K562 (cell line): ENCODE data around the gene PCCB. TPM values are rescaled to one million over a fixed set of nuclear protein-coding genes. Genes with fewer than 3 reads are reported as not detected.

Experiments
- ARID1B ChIP-seq: fragments of 450-650 bp; IDR thresholded peaks from 2 replicates; pipeline ENCODE4 v1.6.1; 2016; ENCODE audit warnings: antibody characterized with exemption, mild to moderate bottlenecking, inconsistent platforms
- ATF1 ChIP-seq, 2 experiments: fragments of 450-650 bp in 1 of 2; IDR thresholded peaks; 2 replicates each; pipeline ENCODE4 v1.6.1; 2016; ENCODE audit warnings: missing compliant biosample characterization in 1 of 2, missing genetic modification characterization in 1 of 2
- ATF7 ChIP-seq: fragments of 450-650 bp; IDR thresholded peaks from 2 replicates; pipeline ENCODE4 v1.7.1; 2014; ENCODE audit warnings: mild to moderate bottlenecking, moderate library complexity
- DPF2 ChIP-seq: fragments of 450-650 bp; IDR thresholded peaks from 2 replicates; pipeline ENCODE4 v1.6.1; 2016
- FOXA1 ChIP-seq: fragments of 450-650 bp; IDR thresholded peaks from 2 replicates; pipeline ENCODE4 v1.6.1; 2016; ENCODE audit warnings: mild to moderate bottlenecking, borderline replicate concordance
- HEY1 ChIP-seq: fragments of 250-450 bp; sonication (Bioruptor Pico); IDR thresholded peaks from 2 replicates; pipeline ENCODE4 v1.5.0; 2020; ENCODE audit warnings: mild to moderate bottlenecking, moderate library complexity, borderline replicate concordance
- HMGN3 ChIP-seq: IDR thresholded peaks from 2 replicates; pipeline ENCODE4 v1.6.1; 2011; ENCODE audit warnings: borderline replicate concordance, low read depth, mild to moderate bottlenecking, mixed read lengths, low read length; ENCODE audit not compliant: insufficient read length; ENCODE audit errors: extremely low read depth
- IRF2 ChIP-seq: sonication (generic); formaldehyde crosslinking; IDR thresholded peaks from 2 replicates; pipeline ENCODE4 v1.8.1; 2022; ENCODE audit warnings: mild to moderate bottlenecking, missing genetic modification reagents
- JUND ChIP-seq, 2 experiments: IDR thresholded peaks; 2 replicates in 1 of 2; 3 replicates in 1 of 2; pipeline ENCODE4 v1.6.1; 2011; ENCODE audit warnings: borderline replicate concordance in 2 of 2, low read depth in 2 of 2, low read length in 2 of 2, improper control_type of control experiment in 1 of 2, missing biosample characterization in 1 of 2, missing genetic modification characterization in 1 of 2, missing genetic modification reagents in 1 of 2
- KLF6 ChIP-seq: fragments of 250-450 bp; sonication (Bioruptor Pico); IDR thresholded peaks from 2 replicates; pipeline ENCODE4 v1.4.0; 2020; ENCODE audit warnings: mild to moderate bottlenecking, moderate library complexity, borderline replicate concordance
- MAFG ChIP-seq: fragments of 450-650 bp; conservative IDR thresholded peaks from 2 replicates; pipeline ENCODE4 v1.6.1; 2016; ENCODE audit warnings: missing genetic modification characterization, missing compliant biosample characterization
- NFIC ChIP-seq: fragments of 450-650 bp; IDR thresholded peaks from 2 replicates; pipeline ENCODE4 v1.6.1; 2017; ENCODE audit warnings: mild to moderate bottlenecking, inconsistent platforms
- POLR2H ChIP-seq: IDR thresholded peaks from 2 replicates; pipeline ENCODE4 v1.6.1; 2016; ENCODE audit warnings: missing genetic modification characterization, low read depth, mild to moderate bottlenecking, control low read depth, missing compliant biosample characterization, moderate library complexity
- PTTG1 ChIP-seq: fragments of 450-650 bp; IDR thresholded peaks from 2 replicates; pipeline ENCODE4 v1.6.1; 2016; ENCODE audit warnings: low read depth, mild to moderate bottlenecking, missing genetic modification characterization, missing compliant biosample characterization
- TARDBP ChIP-seq: fragments of 450-650 bp; IDR thresholded peaks from 2 replicates; pipeline ENCODE4 v1.6.1; 2016
- THRAP3 ChIP-seq: fragments of 450-650 bp; IDR thresholded peaks from 2 replicates; pipeline ENCODE4 v1.6.1; 2016; ENCODE audit warnings: mild to moderate bottlenecking, inconsistent platforms, borderline replicate concordance
- ZC3H8 ChIP-seq: fragments of 450-650 bp; IDR thresholded peaks from 2 replicates; pipeline ENCODE4 v1.6.1; 2017
- ZNF174 ChIP-seq: fragments of 250-450 bp; sonication (Bioruptor Pico); IDR thresholded peaks from 2 replicates; pipeline ENCODE4 v1.4.0; 2020; ENCODE audit warnings: mild to moderate bottlenecking
- ZNF583 ChIP-seq: fragments of 250-450 bp; sonication (Bioruptor Pico); IDR thresholded peaks from 2 replicates; pipeline ENCODE4 v1.4.0; 2020
- ZNF586 ChIP-seq: fragments of 450-650 bp; formaldehyde crosslinking; conservative IDR thresholded peaks from 2 replicates; pipeline ENCODE4 v1.4.0; 2020; ENCODE audit warnings: mild to moderate bottlenecking, moderate library complexity
- ZNF696 ChIP-seq: fragments of 250-450 bp; sonication (Bioruptor Pico); conservative IDR thresholded peaks from 2 replicates; pipeline ENCODE4 v1.4.0; 2020; ENCODE audit warnings: mild to moderate bottlenecking, moderate library complexity
- ZSCAN29 ChIP-seq: fragments of 450-650 bp; IDR thresholded peaks from 2 replicates; pipeline ENCODE4 v1.6.1; 2017
- polyA plus RNA-seq, 8 experiments: library from polyadenylated mRNA; depleted of rRNA in 4 of 8; stranded (reverse) in 5 of 8; unstranded in 3 of 8; fragments of >200 nt; fragmentation: Nextera tagmentation in 2 of 8; fragmentation: Illumina TruSeq in 1 of 8; extraction: Ambion mirVana in 2 of 8; extraction: Trizol in 1 of 8; gene quantifications; 2 replicates each; pipeline versions ENCODE4 v1.2.1 to v1.2.3, GENCODE V29; 2011 to 2014; ENCODE audit warnings: inconsistent platforms in 1 of 8, missing spikeins in 1 of 8
- total RNA-seq, 7 experiments: library from RNA; depleted of rRNA in 6 of 7; stranded (reverse); fragments of >200 nt in 6 of 7; fragmentation: Illumina TruSeq in 2 of 7; extraction: Trizol in 2 of 7; gene quantifications; 2 replicates each; pipeline versions ENCODE4 v1.2.1 to v1.2.3, GENCODE V29; 2011 to 2021; ENCODE audit warnings: low replicate concordance in 1 of 7
- TF ChIP-seq, protein P1 (sequence below): fragments of 250-450 bp; sonication (Bioruptor Pico); IDR thresholded peaks from 2 replicates; pipeline ENCODE4 v1.5.0; 2022; ENCODE audit warnings: mild to moderate bottlenecking
- TF ChIP-seq, protein P2 (sequence below), 2 experiments: fragments of 450-650 bp in 1 of 2; sonication (generic) in 1 of 2; formaldehyde crosslinking in 1 of 2; IDR thresholded peaks in 1 of 2; conservative IDR thresholded peaks in 1 of 2; 2 replicates each; pipeline versions ENCODE4 v1.6.1 to v1.8.1; 2016 to 2023; ENCODE audit warnings: mild to moderate bottlenecking in 2 of 2, moderate library complexity in 2 of 2, inconsistent platforms in 1 of 2, missing genetic modification reagents in 1 of 2
- TF ChIP-seq, protein P3 (sequence below): fragments of 200-800 bp; sonication (Bioruptor generic); IDR thresholded peaks from 2 replicates; pipeline ENCODE4 v1.6.1; 2017; ENCODE audit warnings: missing genetic modification characterization, missing compliant biosample characterization

The PCCB gene
- total and polyA plus RNA-seq, 9 of the 15 experiments (the other 6 are each of a cell fraction or from before 2014, with no cell fraction given): 69.5 to 173 (median 92.8) TPM

DNA sequence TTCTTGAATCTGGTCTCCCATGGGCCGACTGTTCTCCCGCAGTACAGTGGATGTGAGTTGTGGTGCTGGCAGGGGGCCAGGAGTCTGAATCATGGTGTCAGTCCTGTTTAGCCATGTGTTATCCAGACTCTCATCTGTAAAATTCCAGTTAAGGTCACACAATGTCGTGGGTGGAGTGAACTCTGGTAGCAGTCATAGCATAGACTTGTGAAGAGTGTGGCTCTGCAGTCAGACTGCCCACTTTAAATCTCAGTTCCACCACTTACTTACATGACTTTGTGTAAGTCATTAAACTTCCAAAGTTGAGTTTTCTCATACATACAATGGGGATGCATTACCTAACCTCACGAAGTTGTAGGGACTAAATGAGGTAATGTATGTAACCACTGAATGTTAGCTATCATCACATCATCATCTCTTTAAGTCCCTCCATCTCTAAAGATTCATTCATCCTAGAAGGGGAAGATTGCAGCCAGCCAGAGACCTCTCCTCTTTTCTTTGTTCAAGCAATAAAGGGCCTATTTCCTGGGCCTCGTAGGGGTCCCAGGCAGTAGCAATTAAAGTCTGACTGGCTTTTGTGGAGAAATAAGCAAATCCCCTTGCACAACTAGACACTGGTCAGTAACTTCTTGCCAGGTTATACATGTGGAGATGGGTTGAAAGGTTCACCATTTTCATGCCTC is 93.9 kb downstream of the PCCB start (continued):
- TF ChIP-seq KLF6 (CRISPR knock-in tag) (peak; percentile 53; the same call in 1 of the 2 replicates), ZSCAN29 (no peak), ZNF696 (CRISPR knock-in tag) (no peak), TARDBP (no peak), ARID1B (peak; percentile 76), DPF2 (peak; percentile 81), NFIC (peak; percentile 99), PTTG1 (tag) (0 out of 2 replicates have a peak, but pooled peaks have one; percentile 56), ZNF583 (CRISPR knock-in tag) (0 out of 2 replicates have a peak, but pooled peaks have one; percentile 46), HMGN3 (no peak), IRF2 (CRISPR knock-in tag) (no peak), MAFG (tag) (no peak), THRAP3 (no peak), HEY1 (CRISPR knock-in tag) (no peak), ZNF586 (CRISPR knock-in tag) (no peak), ATF7 (peak; percentile 69; the same call in 1 of the 2 replicates), ZNF174 (CRISPR knock-in tag) (no peak), POLR2H (tag) (no peak), FOXA1 (no peak), ZC3H8 (no peak), JUND (IDR thresholded peaks at IDR 0.05; ENCODE audit: borderline replicate concordance, low read depth, low read length) (peak; percentile 83), JUND (tag; IDR thresholded peaks at IDR 0.05; ENCODE audit: borderline replicate concordance, low read depth, low read length) (peak; percentile 84; the same call in 2 of the 3 replicates), ATF1 (CRISPR knock-in tag; IDR thresholded peaks at IDR 0.05) (no peak), ATF1 (tag; IDR thresholded peaks at IDR 0.05) (peak; percentile 44; the same call in 1 of the 2 replicates)
- TF ChIP-seq, protein P1, sequence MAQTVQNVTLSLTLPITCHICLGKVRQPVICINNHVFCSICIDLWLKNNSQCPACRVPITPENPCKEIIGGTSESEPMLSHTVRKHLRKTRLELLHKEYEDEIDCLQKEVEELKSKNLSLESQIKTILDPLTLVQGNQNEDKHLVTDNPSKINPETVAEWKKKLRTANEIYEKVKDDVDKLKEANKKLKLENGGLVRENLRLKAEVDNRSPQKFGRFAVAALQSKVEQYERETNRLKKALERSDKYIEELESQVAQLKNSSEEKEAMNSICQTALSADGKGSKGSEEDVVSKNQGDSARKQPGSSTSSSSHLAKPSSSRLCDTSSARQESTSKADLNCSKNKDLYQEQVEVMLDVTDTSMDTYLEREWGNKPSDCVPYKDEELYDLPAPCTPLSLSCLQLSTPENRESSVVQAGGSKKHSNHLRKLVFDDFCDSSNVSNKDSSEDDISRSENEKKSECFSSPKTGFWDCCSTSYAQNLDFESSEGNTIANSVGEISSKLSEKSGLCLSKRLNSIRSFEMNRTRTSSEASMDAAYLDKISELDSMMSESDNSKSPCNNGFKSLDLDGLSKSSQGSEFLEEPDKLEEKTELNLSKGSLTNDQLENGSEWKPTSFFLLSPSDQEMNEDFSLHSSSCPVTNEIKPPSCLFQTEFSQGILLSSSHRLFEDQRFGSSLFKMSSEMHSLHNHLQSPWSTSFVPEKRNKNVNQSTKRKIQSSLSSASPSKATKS (CRISPR knock-in tag): no peak
- TF ChIP-seq, protein P2, sequence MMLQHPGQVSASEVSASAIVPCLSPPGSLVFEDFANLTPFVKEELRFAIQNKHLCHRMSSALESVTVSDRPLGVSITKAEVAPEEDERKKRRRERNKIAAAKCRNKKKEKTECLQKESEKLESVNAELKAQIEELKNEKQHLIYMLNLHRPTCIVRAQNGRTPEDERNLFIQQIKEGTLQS (IDR thresholded peaks at IDR 0.05): peak; percentile 65
- TF ChIP-seq, protein P2 (CRISPR knock-in tag; conservative IDR thresholded peaks at IDR 0.05): no peak
- TF ChIP-seq, protein P3, sequence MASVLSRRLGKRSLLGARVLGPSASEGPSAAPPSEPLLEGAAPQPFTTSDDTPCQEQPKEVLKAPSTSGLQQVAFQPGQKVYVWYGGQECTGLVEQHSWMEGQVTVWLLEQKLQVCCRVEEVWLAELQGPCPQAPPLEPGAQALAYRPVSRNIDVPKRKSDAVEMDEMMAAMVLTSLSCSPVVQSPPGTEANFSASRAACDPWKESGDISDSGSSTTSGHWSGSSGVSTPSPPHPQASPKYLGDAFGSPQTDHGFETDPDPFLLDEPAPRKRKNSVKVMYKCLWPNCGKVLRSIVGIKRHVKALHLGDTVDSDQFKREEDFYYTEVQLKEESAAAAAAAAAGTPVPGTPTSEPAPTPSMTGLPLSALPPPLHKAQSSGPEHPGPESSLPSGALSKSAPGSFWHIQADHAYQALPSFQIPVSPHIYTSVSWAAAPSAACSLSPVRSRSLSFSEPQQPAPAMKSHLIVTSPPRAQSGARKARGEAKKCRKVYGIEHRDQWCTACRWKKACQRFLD (CRISPR knock-in tag): 0 out of 2 replicates have a peak, but pooled peaks have one; percentile 37
